Hepatocyte (in vitro differentiated cells): ENCODE results near the gene LDHB.

ENCODE experiments used
- EZH2 ChIP-seq: fragments of 200-600 bp; sonication (generic); IDR thresholded peaks from 2 replicates; pipeline ENCODE4 v1.6.1; 2016; ENCODE audit warnings: antibody characterized with exemption, mild to moderate bottlenecking, borderline replicate concordance
- EZH2phosphoT487 ChIP-seq: fragments of 200-600 bp; sonication (generic); IDR thresholded peaks from one replicate; pipeline ENCODE4 v1.6.1; 2018; ENCODE audit warnings: antibody characterized with exemption, mild to moderate bottlenecking, low read depth, moderate library complexity; ENCODE audit not compliant: unreplicated experiment, severe bottlenecking
- TF ChIP-seq, protein P1 (sequence below): fragments of 200-600 bp; sonication (generic); IDR thresholded peaks from 2 replicates; pipeline ENCODE4 v1.5.1; 2016; ENCODE audit warnings: antibody characterized with exemption, mild to moderate bottlenecking; ENCODE audit not compliant: poor library complexity

DNA sequence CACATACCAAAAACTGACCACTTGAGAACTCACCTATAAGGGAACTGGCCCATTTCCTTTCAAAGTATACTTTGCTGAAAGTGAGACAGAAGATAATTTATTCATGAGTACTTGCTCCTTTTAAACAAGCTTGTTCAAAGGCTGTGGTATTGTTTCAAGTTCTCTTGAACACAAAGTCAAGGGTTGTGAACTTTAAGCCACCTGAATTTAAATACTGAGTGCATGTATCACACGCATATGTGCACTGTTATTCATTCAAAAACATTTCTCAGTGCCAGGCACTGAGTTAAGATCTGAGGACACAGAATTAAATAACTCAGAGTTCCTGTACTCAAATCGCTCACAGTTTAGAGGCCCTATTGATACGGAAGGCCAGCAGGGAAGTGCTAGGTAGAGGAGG is 19.1 kb upstream of the LDHB start:
- TF ChIP-seq, protein P1, sequence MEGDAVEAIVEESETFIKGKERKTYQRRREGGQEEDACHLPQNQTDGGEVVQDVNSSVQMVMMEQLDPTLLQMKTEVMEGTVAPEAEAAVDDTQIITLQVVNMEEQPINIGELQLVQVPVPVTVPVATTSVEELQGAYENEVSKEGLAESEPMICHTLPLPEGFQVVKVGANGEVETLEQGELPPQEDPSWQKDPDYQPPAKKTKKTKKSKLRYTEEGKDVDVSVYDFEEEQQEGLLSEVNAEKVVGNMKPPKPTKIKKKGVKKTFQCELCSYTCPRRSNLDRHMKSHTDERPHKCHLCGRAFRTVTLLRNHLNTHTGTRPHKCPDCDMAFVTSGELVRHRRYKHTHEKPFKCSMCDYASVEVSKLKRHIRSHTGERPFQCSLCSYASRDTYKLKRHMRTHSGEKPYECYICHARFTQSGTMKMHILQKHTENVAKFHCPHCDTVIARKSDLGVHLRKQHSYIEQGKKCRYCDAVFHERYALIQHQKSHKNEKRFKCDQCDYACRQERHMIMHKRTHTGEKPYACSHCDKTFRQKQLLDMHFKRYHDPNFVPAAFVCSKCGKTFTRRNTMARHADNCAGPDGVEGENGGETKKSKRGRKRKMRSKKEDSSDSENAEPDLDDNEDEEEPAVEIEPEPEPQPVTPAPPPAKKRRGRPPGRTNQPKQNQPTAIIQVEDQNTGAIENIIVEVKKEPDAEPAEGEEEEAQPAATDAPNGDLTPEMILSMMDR = no peak
- no peak for TF ChIP-seq EZH2
- no peak for TF ChIP-seq EZH2phosphoT487
